GM18909 (cell line): ENCODE data around the gene WWC2.
"Not testable (repeated sequence)": the region's sequence is repeated elsewhere in the genome, so short reads cannot be mapped to it uniquely, and the experiment has no call there.

Source experiments
- ATAC-seq: cut with Tn5 transposase; IDR thresholded peaks from one replicate; pipeline ENCODE4 v1.9.1; 2021; ENCODE audit warnings: mild to moderate bottlenecking; ENCODE audit not compliant: unreplicated experiment, poor library complexity

Gene WWC2

GRCh38 chr4:183099537-183100297 is 660 bp downstream of the WWC2 start:
- no peak for ATAC-seq

- no peak for ATAC-seq
Observed at GRCh38 chr4:183100298-183100599, 1.2 kb downstream of the WWC2 start.

- ATAC-seq = no peak
Observed at GRCh38 chr4:183100827-183101226, 1.8 kb downstream of the WWC2 start.

- no peak for ATAC-seq
Observed at GRCh38 chr4:183101956-183102480, 3.0 kb downstream of the WWC2 start.

GRCh38 chr4:183105092-183105491 is 6.0 kb downstream of the WWC2 start:
- ATAC-seq = no peak

GRCh38 chr4:183106839-183107238 is 7.8 kb downstream of the WWC2 start:
- no peak for ATAC-seq

- ATAC-seq = no peak
Observed at GRCh38 chr4:183107891-183108459, 8.9 kb downstream of the WWC2 start.

- ATAC-seq = no peak
Observed at GRCh38 chr4:183110244-183110643, 11.2 kb downstream of the WWC2 start.

GRCh38 chr4:183111452-183111885 is 12.4 kb downstream of the WWC2 start:
- no peak for ATAC-seq

GRCh38 chr4:183118141-183118540 is 19.1 kb downstream of the WWC2 start:
- ATAC-seq = no peak

GRCh38 chr4:183118585-183118984 is 19.5 kb downstream of the WWC2 start:
- no peak for ATAC-seq

GRCh38 chr4:183121660-183122059 is 22.6 kb downstream of the WWC2 start:
- not testable (repeated sequence) for ATAC-seq

GRCh38 chr4:183124228-183124627 is 25.2 kb downstream of the WWC2 start:
- no peak for ATAC-seq

GRCh38 chr4:183124865-183125264 is 25.8 kb downstream of the WWC2 start:
- no peak for ATAC-seq

- ATAC-seq = no peak
Observed at GRCh38 chr4:183129125-183129524, 30.1 kb downstream of the WWC2 start.

GRCh38 chr4:183129675-183130074 is 30.6 kb downstream of the WWC2 start:
- no peak for ATAC-seq

- ATAC-seq = no peak
Observed at GRCh38 chr4:183130328-183131155, 31.5 kb downstream of the WWC2 start.

GRCh38 chr4:183132081-183132480 is 33.0 kb downstream of the WWC2 start:
- ATAC-seq = no peak

- no peak for ATAC-seq
Observed at GRCh38 chr4:183132865-183133264, 33.8 kb downstream of the WWC2 start.

GRCh38 chr4:183136855-183137254 is 37.8 kb downstream of the WWC2 start:
- ATAC-seq = no peak

- no peak for ATAC-seq
Observed at GRCh38 chr4:183139058-183139750, 40.1 kb downstream of the WWC2 start.
